Naive B cell (primary cell): Measurements from ENCODE around the gene ZNF333. TPM values are rescaled to one million over a fixed set of nuclear protein-coding genes. Genes with fewer than 3 reads are reported as not detected.

ENCODE experiments used
- ATAC-seq, 2 donors: fragments of 150-1000 bp; cut with Tn5 transposase; 2 replicates each; pipeline ENCODE4 v1.10.0; 2021; ENCODE audit warnings: low read depth in 2 of 2, mild to moderate bottlenecking in 2 of 2, moderate library complexity in 2 of 2
- DNase-seq: peaks from one replicate; pipeline ENCODE4 v3.0.0; 2022
- H3K27ac Mint-ChIP-seq, 6 donors: one replicate each; pipeline ENCODE4 v1.8.0; 2020 to 2022; ENCODE audit warnings: mild to moderate bottlenecking in 6 of 6, mixed read lengths in 6 of 6, moderate library complexity in 5 of 6, inconsistent platforms in 2 of 6
- H3K27me3 Mint-ChIP-seq, 3 donors: one replicate each; pipeline ENCODE4 v1.8.0; 2021 to 2022; ENCODE audit warnings: mixed read lengths in 3 of 3, mild to moderate bottlenecking in 1 of 3
- H3K36me3 Mint-ChIP-seq, 2 donors: one replicate each; pipeline ENCODE4 v1.8.0; 2020 to 2022; ENCODE audit warnings: mixed read lengths in 2 of 2, inconsistent platforms in 1 of 2, mild to moderate bottlenecking in 1 of 2
- H3K4me1 Mint-ChIP-seq, 3 donors: one replicate each; pipeline ENCODE4 v1.8.0; 2020 to 2022; ENCODE audit warnings: mixed read lengths in 3 of 3, inconsistent platforms in 1 of 3, mild to moderate bottlenecking in 1 of 3, moderate library complexity in 1 of 3
- H3K4me3 Mint-ChIP-seq, 8 donors: one replicate each; pipeline ENCODE4 v1.8.0; 2020 to 2022; ENCODE audit warnings: mild to moderate bottlenecking in 8 of 8, mixed read lengths in 8 of 8, moderate library complexity in 8 of 8, inconsistent platforms in 2 of 8
- H3K9me3 Mint-ChIP-seq, 7 donors: one replicate each; pipeline ENCODE4 v1.8.0; 2020 to 2022; ENCODE audit warnings: mixed read lengths in 7 of 7, mild to moderate bottlenecking in 5 of 7, inconsistent platforms in 2 of 7, moderate library complexity in 1 of 7
- polyA plus RNA-seq, 6 donors: library from polyadenylated mRNA; unstranded; fragments of 300-500 nt; fragmentation: Illumina TruSeq; gene quantifications; one replicate each; pipeline ENCODE4 v1.2.3, GENCODE V29; 2021; ENCODE audit warnings: low read depth in 6 of 6

ZNF333 gene
- 10 to 100 TPM in 4 of 6 donors, 1 to 10 TPM in 2; 8.6 to 18.1 (median 11.0) TPM for polyA plus RNA-seq

DNA sequence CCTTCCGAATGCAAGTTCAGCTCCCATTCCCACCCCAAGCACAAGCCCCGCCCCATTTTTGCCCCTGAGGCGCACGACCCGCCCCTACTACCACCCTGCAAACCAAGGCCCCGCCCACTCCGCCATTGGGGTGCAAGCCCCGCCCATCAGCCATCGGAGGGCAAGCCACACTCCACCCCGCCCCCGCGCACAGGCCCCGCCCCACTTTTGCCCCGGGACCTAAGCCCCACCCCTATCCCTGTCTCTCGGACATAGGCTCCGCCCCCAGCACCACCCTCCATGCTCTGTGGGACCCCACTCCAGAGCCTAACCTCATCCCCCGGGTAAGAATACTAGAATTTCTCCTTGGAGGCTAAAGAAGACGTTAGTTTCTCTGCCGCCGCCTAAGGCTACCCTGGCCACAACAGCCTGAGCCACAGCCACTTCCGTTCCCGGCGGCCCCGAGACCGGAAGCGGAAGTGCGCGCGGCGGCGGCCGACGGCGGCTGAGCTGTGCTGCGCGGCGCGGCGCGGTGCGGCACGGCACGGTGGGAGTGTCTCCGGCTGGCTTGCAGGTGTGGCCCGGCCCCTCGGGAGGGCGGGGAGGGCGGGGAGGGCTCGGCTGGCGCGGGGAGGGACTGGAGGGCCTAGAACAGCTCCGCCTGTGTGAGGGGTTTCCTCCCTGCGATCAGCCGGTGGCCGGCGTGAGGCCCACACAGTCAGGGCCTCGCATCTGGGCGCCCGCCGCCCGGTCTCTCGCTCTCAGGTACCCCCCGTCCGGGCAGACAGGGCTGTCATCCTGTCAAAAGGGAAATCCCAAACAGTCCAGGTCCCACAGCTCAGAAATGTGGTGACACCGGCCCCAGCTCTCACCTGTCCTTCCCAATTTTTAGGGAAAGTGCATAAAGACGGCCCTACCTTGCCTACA lies at the start of gene ZNF333:
TSS of gene ZNF333 (plus strand) at position 451 of the 906 bp plus-strand sequence. CDS start 3,444 bp downstream, outside the sequence.
- ATAC-seq (peak; percentile 91 to 92), DNase-seq (peak; percentile 95)
- Mint-ChIP-seq H3K9me3 (no peaks in the 10 kb centered on the region), H3K27ac (peak within 1 kb of the TSS; percentile 98 to 100 (median 99)), H3K4me3 (peak within 1 kb of the TSS; percentile 89 to 98 (median 97)), H3K27me3 (no peaks in the 10 kb centered on the region), H3K4me1 (peaks cover 16 to 47% (median 33%) of the 10 kb centered on the region in 3 donors), H3K36me3 (no peaks in the 10 kb centered on the region)

DNA sequence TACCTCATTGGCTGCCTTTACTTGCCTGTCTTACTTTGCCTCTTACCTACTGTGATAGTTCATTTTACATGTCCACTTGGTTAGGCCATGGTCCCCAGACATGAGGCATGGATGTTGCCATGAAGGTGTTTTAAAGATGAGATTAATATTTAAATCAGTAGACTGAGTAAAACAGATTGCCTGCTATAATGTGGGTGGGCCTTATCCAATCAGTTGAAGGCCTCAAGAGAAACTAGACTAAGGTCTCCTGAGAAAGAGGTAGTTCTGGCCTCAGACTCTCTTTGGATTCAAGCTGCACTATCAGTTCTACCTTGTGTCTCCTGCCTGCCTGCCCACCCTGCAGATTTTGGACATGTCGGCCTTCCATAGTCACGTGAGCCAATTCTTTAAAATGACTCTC lies 41.3 kb upstream of the ZNF333 start:
- Mint-ChIP-seq H3K9me3 (peaks cover 0 to 13% (median 2%) of the 10 kb centered on the region in 7 donors), H3K36me3 (peaks cover 0 to 15% of the 10 kb centered on the region in 2 donors), H3K27me3 (peaks cover 4 to 24% (median 12%) of the 10 kb centered on the region in 3 donors), H3K4me1 (peaks cover 5 to 19% (median 9%) of the 10 kb centered on the region in 3 donors), H3K4me3 (no peak overlapping the region), H3K27ac (peak overlapping the region in 1 of 6 donors; percentile 73)
- DNase-seq (no peak), ATAC-seq (no peak)

GRCh38 chr19:14649020-14649419 lies 40.8 kb upstream of the ZNF333 start:
- DNase-seq, result no peak
- ATAC-seq, result no peak
- H3K27me3 Mint-ChIP-seq, result peaks cover 4 to 24% (median 12%) of the 10 kb centered on the region in 3 donors
- peaks cover 0 to 15% of the 10 kb centered on the region in 2 donors for H3K36me3 Mint-ChIP-seq
- H3K4me1 Mint-ChIP-seq, result peaks cover 5 to 19% (median 9%) of the 10 kb centered on the region in 3 donors
- peak overlapping the region in 2 of 6 donors; percentile 44 to 73 for H3K27ac Mint-ChIP-seq
- H3K9me3 Mint-ChIP-seq, result peaks cover 0 to 13% (median under 1%) of the 10 kb centered on the region in 7 donors
- no peak overlapping the region for H3K4me3 Mint-ChIP-seq

DNA sequence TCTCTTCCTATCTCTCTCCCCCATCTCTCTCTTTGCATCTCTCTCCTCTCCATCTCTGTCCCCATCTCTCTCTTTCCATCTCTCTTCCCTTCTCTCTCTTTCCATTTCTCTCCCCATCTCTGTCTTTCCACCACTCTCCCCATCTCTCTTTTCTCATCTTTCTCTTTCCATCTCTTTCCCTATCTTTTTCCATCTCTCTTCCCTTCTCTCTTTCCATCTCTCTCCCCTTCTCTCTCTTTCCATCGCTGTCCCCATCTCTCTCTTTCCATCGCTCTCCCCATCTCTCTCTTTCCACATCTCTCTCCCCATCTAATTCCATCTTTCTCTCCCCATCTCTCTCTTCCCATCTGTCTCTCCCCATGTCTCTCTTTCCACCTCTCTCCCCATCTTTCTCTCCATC lies 39.7 kb upstream of the ZNF333 start:
- Mint-ChIP-seq H3K9me3 (peaks cover 0 to 13% (median 0%) of the 10 kb centered on the region in 7 donors), H3K27me3 (peaks cover 4 to 24% (median 12%) of the 10 kb centered on the region in 3 donors), H3K27ac (peak overlapping the region in 4 of 6 donors; percentile 20 to 94 (median 54)), H3K36me3 (peaks cover 0 to 15% of the 10 kb centered on the region in 2 donors), H3K4me3 (no peak overlapping the region), H3K4me1 (peaks cover 5 to 16% (median 9%) of the 10 kb centered on the region in 3 donors)
- ATAC-seq (no peak), DNase-seq (no peak)

DNA sequence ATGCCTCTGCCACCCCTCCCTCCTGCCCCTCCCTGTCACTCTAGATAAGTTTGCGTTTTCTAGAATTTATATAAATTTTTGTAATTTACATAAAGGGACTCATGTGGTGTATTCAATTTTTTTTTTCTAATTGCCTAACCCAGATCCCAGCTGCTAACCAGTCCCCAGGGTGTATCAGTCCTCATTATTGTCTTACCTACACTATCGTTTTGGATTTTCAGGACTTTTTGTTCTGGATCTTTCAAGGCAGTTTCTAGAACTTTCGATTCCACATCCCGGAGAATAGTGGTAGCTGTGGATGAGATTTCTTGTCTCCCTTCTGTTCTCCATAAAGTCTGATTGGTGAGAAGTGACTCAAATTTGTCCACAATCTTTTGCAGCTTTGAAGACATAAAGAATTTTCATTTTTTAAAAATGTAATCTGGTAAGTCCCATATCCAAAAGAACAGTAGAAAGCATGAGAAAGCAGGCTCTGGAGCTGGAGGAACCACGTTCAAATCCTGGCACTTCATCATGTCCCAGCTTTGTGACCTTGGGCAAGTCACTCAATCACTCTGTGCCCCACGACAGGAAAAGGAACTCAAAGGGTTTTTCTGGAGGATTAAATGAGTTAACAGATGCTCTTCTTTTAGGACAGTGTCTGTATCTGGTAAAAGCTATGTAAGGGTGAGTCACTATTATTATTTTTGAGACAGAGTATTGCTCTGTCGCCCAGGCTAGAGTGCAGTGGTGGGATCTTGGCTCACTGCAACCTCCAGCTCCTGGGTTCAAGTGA lies 34.9 kb upstream of the ZNF333 start:
- DNase-seq (no peak), ATAC-seq (no peak)
- Mint-ChIP-seq H3K27me3 (peaks cover 4 to 10% (median 10%) of the 10 kb centered on the region in 3 donors), H3K4me1 (peaks cover 0 to 6% (median 2%) of the 10 kb centered on the region in 3 donors), H3K36me3 (peaks cover 0 to 10% of the 10 kb centered on the region in 2 donors), H3K27ac (no peak overlapping the region), H3K4me3 (no peak overlapping the region), H3K9me3 (peaks cover 0 to 7% (median 0%) of the 10 kb centered on the region in 7 donors)

DNA sequence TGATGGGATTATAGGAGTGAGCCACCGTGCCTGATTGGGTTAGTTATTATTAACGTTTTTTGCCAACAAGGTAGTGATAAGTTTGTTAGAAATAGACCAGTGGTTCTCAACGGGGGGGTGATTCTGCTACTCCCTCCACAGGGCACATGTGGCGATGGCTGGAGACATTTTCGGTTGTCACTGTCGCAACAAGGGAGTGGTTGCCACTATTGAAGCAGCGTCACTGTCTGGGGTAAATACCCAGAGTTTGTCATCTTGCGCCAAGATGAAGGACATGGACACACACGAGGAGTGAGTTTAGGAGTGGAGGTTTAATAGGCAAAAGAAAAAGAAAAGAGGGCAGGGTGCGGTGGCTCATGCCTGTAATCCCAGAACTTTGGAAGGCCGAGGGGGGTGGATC lies 34.1 kb upstream of the ZNF333 start:
- H3K9me3 Mint-ChIP-seq, result no peaks in the 10 kb centered on the region
- ATAC-seq (no peak), DNase-seq (no peak)
- peaks cover 3 to 6% (median 4%) of the 10 kb centered on the region in 3 donors for H3K4me1 Mint-ChIP-seq
- peak overlapping the region in 1 of 8 donors; percentile 7 for H3K4me3 Mint-ChIP-seq
- peaks cover 0 to 3% of the 10 kb centered on the region in 2 donors for H3K36me3 Mint-ChIP-seq
- H3K27ac Mint-ChIP-seq, result peak overlapping the region in 2 of 6 donors; percentile 69 to 75
- H3K27me3 Mint-ChIP-seq, result peaks cover 2 to 4% (median 3%) of the 10 kb centered on the region in 3 donors

- no peak for DNase-seq
- no peak overlapping the region for H3K4me3 Mint-ChIP-seq
- H3K27ac Mint-ChIP-seq, result no peak overlapping the region
- H3K4me1 Mint-ChIP-seq, result peaks cover 8 to 23% (median 19%) of the 10 kb centered on the region in 3 donors
- H3K36me3 Mint-ChIP-seq, result no peaks in the 10 kb centered on the region
- no peaks in the 10 kb centered on the region for H3K27me3 Mint-ChIP-seq
- no peak for ATAC-seq
- H3K9me3 Mint-ChIP-seq, result no peaks in the 10 kb centered on the region
Observed at GRCh38 chr19:14659874-14660489, 29.9 kb upstream of the ZNF333 start.

GRCh38 chr19:14661372-14661924 lies 28.4 kb upstream of the ZNF333 start:
- Mint-ChIP-seq H3K27ac (peak overlapping the region in 3 of 6 donors; percentile 4 to 16 (median 13)), H3K36me3 (no peaks in the 10 kb centered on the region), H3K27me3 (no peaks in the 10 kb centered on the region)

GRCh38 chr19:14669940-14670339 lies 19.9 kb upstream of the ZNF333 start:
- H3K27me3 Mint-ChIP-seq, result no peaks in the 10 kb centered on the region
- H3K4me3 Mint-ChIP-seq, result no peak overlapping the region
- H3K27ac Mint-ChIP-seq, result no peak overlapping the region
- H3K9me3 Mint-ChIP-seq, result peaks cover 0 to 1% (median 0%) of the 10 kb centered on the region in 7 donors
- no peak for ATAC-seq
- H3K36me3 Mint-ChIP-seq, result no peaks in the 10 kb centered on the region
- DNase-seq, result no peak
- H3K4me1 Mint-ChIP-seq, result peaks cover 43 to 55% (median 46%) of the 10 kb centered on the region in 3 donors

More at GRCh38 chr19:14661372-14661924, 28.4 kb upstream of the ZNF333 start:
- peak; percentile 9 for DNase-seq
- H3K9me3 Mint-ChIP-seq, result no peaks in the 10 kb centered on the region
- ATAC-seq, result peak; percentile 18 to 20
- H3K4me3 Mint-ChIP-seq, result no peak overlapping the region
- peaks cover 8 to 24% (median 19%) of the 10 kb centered on the region in 3 donors for H3K4me1 Mint-ChIP-seq

- no peak overlapping the region for H3K4me3 Mint-ChIP-seq
- no peaks in the 10 kb centered on the region for H3K36me3 Mint-ChIP-seq
- H3K27ac Mint-ChIP-seq, result no peak overlapping the region
- DNase-seq (no peak), ATAC-seq (no peak)
- peaks cover 44 to 59% (median 48%) of the 10 kb centered on the region in 3 donors for H3K4me1 Mint-ChIP-seq
- H3K9me3 Mint-ChIP-seq, result peaks cover 0 to 1% (median 0%) of the 10 kb centered on the region in 7 donors
- no peaks in the 10 kb centered on the region for H3K27me3 Mint-ChIP-seq
Observed at GRCh38 chr19:14670408-14670807, 19.4 kb upstream of the ZNF333 start.

GRCh38 chr19:14672188-14672872 lies 17.5 kb upstream of the ZNF333 start:
- Mint-ChIP-seq H3K4me3 (peak overlapping the region in 1 of 8 donors; percentile 64), H3K27me3 (no peaks in the 10 kb centered on the region), H3K4me1 (peaks cover 38 to 54% (median 42%) of the 10 kb centered on the region in 3 donors), H3K9me3 (peaks cover 0 to 1% (median 0%) of the 10 kb centered on the region in 7 donors), H3K27ac (peak overlapping the region in 2 of 6 donors; percentile 27 to 70), H3K36me3 (no peaks in the 10 kb centered on the region)
- ATAC-seq, result no peak
- DNase-seq, result no peak

GRCh38 chr19:14673088-14673487 lies 16.8 kb upstream of the ZNF333 start:
- ATAC-seq (no peak), DNase-seq (no peak)
- H3K4me3 Mint-ChIP-seq, result peak overlapping the region in 1 of 8 donors; percentile 38
- no peak overlapping the region for H3K27ac Mint-ChIP-seq
- H3K9me3 Mint-ChIP-seq, result peaks cover 0 to 1% (median 0%) of the 10 kb centered on the region in 7 donors
- H3K4me1 Mint-ChIP-seq, result peaks cover 33 to 49% (median 37%) of the 10 kb centered on the region in 3 donors
- no peaks in the 10 kb centered on the region for H3K36me3 Mint-ChIP-seq
- H3K27me3 Mint-ChIP-seq, result no peaks in the 10 kb centered on the region
